Prostate gland (tissue), 2 donors: Measurements from ENCODE around the gene SMARCA4. TPM values are rescaled to one million over a fixed set of nuclear protein-coding genes. Genes with fewer than 3 reads are reported as not detected.

Experiments used
- DNase-seq: peaks from one replicate; pipeline ENCODE4 v3.0.0-alpha.2; 2019; ENCODE audit warnings: low spot score
- H3K27ac ChIP-seq, 2 donors: fragments of 200-600 bp; sonication (generic); 2 replicates each; pipeline ENCODE4 v1.5.1; 2017 to 2019
- H3K27me3 ChIP-seq: fragments of 200-600 bp; sonication (generic); replicated peaks from 2 replicates; pipeline ENCODE4 v1.5.1; 2019; ENCODE audit not compliant: insufficient read depth
- H3K36me3 ChIP-seq, 2 donors: fragments of 200-600 bp; sonication (generic); 1 replicate in 1 of 2; 2 replicates in 1 of 2; pipeline versions ENCODE4 v1.5.1 to v1.8.1; 2017 to 2019
- H3K4me1 ChIP-seq: fragments of 200-600 bp; sonication (generic); replicated peaks from 2 replicates; pipeline ENCODE4 v1.5.1; 2019
- H3K4me3 ChIP-seq, 2 donors: fragments of 200-600 bp; sonication (generic); 2 replicates each; pipeline ENCODE4 v1.5.1; 2017 to 2019
- H3K9me3 ChIP-seq: fragments of 200-600 bp; sonication (generic); 2 replicates; pipeline ENCODE4 v1.5.1; 2017
- CTCF ChIP-seq, 4 experiments: fragments of 200-600 bp in 2 of 4; fragments of 450-650 bp in 2 of 4; sonication (generic) in 2 of 4; IDR thresholded peaks; 1 replicate in 3 of 4; 2 replicates in 1 of 4; pipeline ENCODE4 v1.5.1; 2016 to 2019; ENCODE audit warnings: antibody characterized with exemption in 4 of 4, mild to moderate bottlenecking in 2 of 4, moderate library complexity in 2 of 4
- POLR2A ChIP-seq: fragments of 450-650 bp; IDR thresholded peaks from one replicate; pipeline ENCODE4 v1.6.1; 2016; ENCODE audit warnings: antibody characterized with exemption, mild to moderate bottlenecking
- POLR2AphosphoS5 ChIP-seq: sonication (generic); formaldehyde crosslinking; IDR thresholded peaks from one replicate; pipeline ENCODE4 v1.6.1; 2017; ENCODE audit warnings: antibody characterized with exemption
- WGBS: methylation state at CpG from one replicate; pipeline ENCODE4 v1.1.5; 2018; 5-methylcytosine and 5-hydroxymethylcytosine counted together
- intact Hi-C: fragments of 100-400 bp; cut with DNase I; formaldehyde crosslinking; loops from one replicate; pipeline ENCODE4 v1.14.2; 2022
- total RNA-seq, 2 donors: library from RNA; depleted of rRNA; stranded (reverse); fragments of >200 nt; gene quantifications; one replicate each; pipeline ENCODE4 v1.1.0, GENCODE V29; 2016

The SMARCA4 gene
- total RNA-seq, 2 donors from 2014 or later, result 98.5 to 152 TPM

- no peak for DNase-seq
- intact Hi-C loops, result no loop called here
- Histone ChIP-seq H3K27ac (no peak overlapping the region), H3K9me3 (no peaks in the 10 kb centered on the region), H3K27me3 (no peaks in the 10 kb centered on the region), H3K4me3 (no peak overlapping the region), H3K36me3 (peaks cover 10 to 16% of the 10 kb centered on the region in 2 donors), H3K4me1 (no peaks in the 10 kb centered on the region)
- no peak for TF ChIP-seq CTCF (IDR thresholded peaks at IDR 0.05)
- no peak for TF ChIP-seq POLR2A
- no peak for TF ChIP-seq POLR2AphosphoS5
- 92% methylated on average over 7 of the region's 7 CpGs for WGBS
Observed at GRCh38 chr19:10998666-10999065, 37.8 kb downstream of the SMARCA4 start.

DNA sequence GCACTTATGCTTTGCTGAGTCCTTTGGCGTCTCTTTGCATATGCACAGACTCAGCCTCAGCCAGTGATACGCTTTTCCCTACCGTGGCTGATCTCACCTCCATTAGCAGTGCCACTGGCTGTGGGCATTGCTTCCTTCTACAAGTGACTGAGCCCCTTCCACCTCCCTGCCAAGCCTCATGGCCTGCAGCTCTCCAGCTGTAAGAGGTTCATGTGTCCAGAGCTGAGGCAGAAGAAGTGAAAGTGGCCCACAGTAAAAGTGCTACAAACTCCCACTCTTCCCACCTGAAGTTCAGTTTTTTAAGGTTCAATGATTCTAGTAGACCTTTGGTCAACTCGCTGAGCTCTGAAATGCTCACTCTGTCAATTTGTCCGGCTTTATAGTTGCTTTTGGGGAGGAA, 44.7 kb downstream of the SMARCA4 start:
- H3K27ac ChIP-seq, result no peak overlapping the region
- no peaks in the 10 kb centered on the region for H3K9me3 ChIP-seq
- no peaks in the 10 kb centered on the region for H3K4me1 ChIP-seq
- TF ChIP-seq CTCF (IDR thresholded peaks at IDR 0.05) (no peak), POLR2AphosphoS5 (no peak), POLR2A (no peak)
- no peak for DNase-seq
- WGBS, result 88% methylated on average over 5 of the region's 5 CpGs
- H3K36me3 ChIP-seq, result peaks cover 0 to 1% of the 10 kb centered on the region in 2 donors
- no peaks in the 10 kb centered on the region for H3K27me3 ChIP-seq
- H3K4me3 ChIP-seq, result no peak overlapping the region
- intact Hi-C loops, result no loop called here

GRCh38 chr19:11007385-11007784, 46.6 kb downstream of the SMARCA4 start:
- Histone ChIP-seq H3K36me3 (peaks cover 0 to 4% of the 10 kb centered on the region in 2 donors), H3K4me3 (no peak overlapping the region), H3K4me1 (no peaks in the 10 kb centered on the region), H3K27me3 (no peaks in the 10 kb centered on the region), H3K27ac (no peak overlapping the region), H3K9me3 (no peaks in the 10 kb centered on the region)
- 93% methylated on average over 5 of the region's 5 CpGs for WGBS
- TF ChIP-seq POLR2AphosphoS5 (no peak), POLR2A (no peak), CTCF (IDR thresholded peaks at IDR 0.05) (no peak)
- intact Hi-C loops, result no loop called here
- DNase-seq, result no peak

DNA sequence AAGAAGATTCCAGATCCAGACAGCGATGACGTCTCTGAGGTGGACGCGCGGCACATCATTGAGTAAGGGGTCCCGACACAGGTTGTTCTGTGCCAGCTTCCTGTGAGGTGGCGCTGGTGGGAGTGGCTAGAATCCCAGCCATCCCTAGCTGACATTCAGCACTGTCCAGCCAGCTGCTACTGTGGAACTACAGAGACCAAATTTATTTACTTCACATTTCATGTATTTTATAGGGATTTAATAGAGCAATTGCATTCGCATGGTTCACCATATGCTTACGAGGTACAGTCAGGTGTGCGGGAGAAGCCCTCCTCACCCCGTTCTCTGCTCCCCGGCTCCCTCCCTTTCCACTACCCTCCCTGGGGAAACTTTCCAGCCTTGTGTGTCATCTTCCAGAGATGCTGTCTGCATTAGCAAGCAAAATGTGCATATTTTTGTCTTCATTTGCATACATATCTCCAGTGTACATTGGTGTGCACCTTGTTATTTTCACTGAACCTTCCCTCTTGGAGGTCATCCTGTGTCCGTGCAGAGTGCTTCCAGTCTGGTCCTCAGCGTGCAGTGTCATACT, 47.2 kb downstream of the SMARCA4 start:
- no peak overlapping the region for H3K27ac ChIP-seq
- no peaks in the 10 kb centered on the region for H3K27me3 ChIP-seq
- DNase-seq, result no peak
- no peak overlapping the region for H3K4me3 ChIP-seq
- no peaks in the 10 kb centered on the region for H3K4me1 ChIP-seq
- no peaks in the 10 kb centered on the region for H3K9me3 ChIP-seq
- TF ChIP-seq POLR2AphosphoS5, result no peak
- no peak for TF ChIP-seq POLR2A
- no peak for TF ChIP-seq CTCF (IDR thresholded peaks at IDR 0.05)
- WGBS, result 91% methylated on average over 14 of the region's 14 CpGs
- intact Hi-C loops, result no loop called here
- H3K36me3 ChIP-seq, result peaks cover 4 to 8% of the 10 kb centered on the region in 2 donors

GRCh38 chr19:11010041-11010440, 49.2 kb downstream of the SMARCA4 start:
- no peaks in the 10 kb centered on the region for H3K27me3 ChIP-seq
- intact Hi-C loops, result no loop called here
- 95% methylated on average over 9 of the region's 9 CpGs for WGBS
- no peak for TF ChIP-seq POLR2A
- no peaks in the 10 kb centered on the region for H3K4me1 ChIP-seq
- H3K9me3 ChIP-seq, result no peaks in the 10 kb centered on the region
- no peak overlapping the region for H3K27ac ChIP-seq
- DNase-seq, result no peak
- H3K4me3 ChIP-seq, result no peak overlapping the region
- peaks cover 9 to 17% of the 10 kb centered on the region in 2 donors for H3K36me3 ChIP-seq
